Measurements from ENCODE around the gene NOTCH2. TPM values are rescaled to one million over a fixed set of nuclear protein-coding genes. Genes with fewer than 3 reads are reported as not detected.

NOTCH2 gene
- total RNA-seq, 1 donor from 2014 or later = 112 TPM

DNA sequence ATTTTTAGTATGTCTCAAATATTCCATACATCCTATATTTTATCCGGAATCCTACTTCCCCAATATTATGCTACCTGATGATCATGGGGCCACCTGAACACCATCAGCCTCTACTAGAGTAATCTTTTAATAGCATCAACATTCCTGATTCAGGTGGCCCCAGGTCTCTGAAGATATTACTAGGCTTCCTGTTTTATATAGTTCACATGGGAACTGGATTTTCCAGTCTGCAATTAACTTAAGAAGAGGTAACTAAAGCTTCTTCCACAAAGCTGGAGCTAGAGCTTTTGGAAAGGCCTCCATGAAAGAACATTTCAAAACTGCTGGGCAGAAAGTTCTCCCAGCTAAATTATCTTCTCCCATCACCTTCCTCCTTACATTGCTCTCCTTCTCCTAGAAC lies 100.9 kb downstream of the NOTCH2 start:
- Mint-ChIP-seq H3K4me3 (ENCODE audit: low read depth) (no peak overlapping the region), H3K4me1 (ENCODE audit: low read depth) (no peaks in the 10 kb centered on the region), H3K27ac (no peak overlapping the region), H3K9me3 (ENCODE audit: low read depth) (no peaks in the 10 kb centered on the region), H3K27me3 (no peaks in the 10 kb centered on the region), H3K36me3 (ENCODE audit: insufficient read depth) (peaks cover 33% of the 10 kb centered on the region)
- TF ChIP-seq, protein P1, sequence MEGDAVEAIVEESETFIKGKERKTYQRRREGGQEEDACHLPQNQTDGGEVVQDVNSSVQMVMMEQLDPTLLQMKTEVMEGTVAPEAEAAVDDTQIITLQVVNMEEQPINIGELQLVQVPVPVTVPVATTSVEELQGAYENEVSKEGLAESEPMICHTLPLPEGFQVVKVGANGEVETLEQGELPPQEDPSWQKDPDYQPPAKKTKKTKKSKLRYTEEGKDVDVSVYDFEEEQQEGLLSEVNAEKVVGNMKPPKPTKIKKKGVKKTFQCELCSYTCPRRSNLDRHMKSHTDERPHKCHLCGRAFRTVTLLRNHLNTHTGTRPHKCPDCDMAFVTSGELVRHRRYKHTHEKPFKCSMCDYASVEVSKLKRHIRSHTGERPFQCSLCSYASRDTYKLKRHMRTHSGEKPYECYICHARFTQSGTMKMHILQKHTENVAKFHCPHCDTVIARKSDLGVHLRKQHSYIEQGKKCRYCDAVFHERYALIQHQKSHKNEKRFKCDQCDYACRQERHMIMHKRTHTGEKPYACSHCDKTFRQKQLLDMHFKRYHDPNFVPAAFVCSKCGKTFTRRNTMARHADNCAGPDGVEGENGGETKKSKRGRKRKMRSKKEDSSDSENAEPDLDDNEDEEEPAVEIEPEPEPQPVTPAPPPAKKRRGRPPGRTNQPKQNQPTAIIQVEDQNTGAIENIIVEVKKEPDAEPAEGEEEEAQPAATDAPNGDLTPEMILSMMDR (IDR thresholded peaks at IDR 0.05; ENCODE audit: unreplicated experiment) = no peak
- no peak for DNase-seq (ENCODE audit: low spot score, unreplicated experiment)

GRCh38 chr1:119968068-119968492 lies 101.4 kb downstream of the NOTCH2 start:
- DNase-seq (ENCODE audit: low spot score, unreplicated experiment) = peak; percentile 45
- no peak overlapping the region for H3K4me3 Mint-ChIP-seq (ENCODE audit: low read depth)
- TF ChIP-seq, protein P1 (IDR thresholded peaks at IDR 0.05; ENCODE audit: unreplicated experiment) = peak; percentile 73
- H3K36me3 Mint-ChIP-seq (ENCODE audit: insufficient read depth) = peaks cover 33% of the 10 kb centered on the region
- H3K9me3 Mint-ChIP-seq (ENCODE audit: low read depth) = no peaks in the 10 kb centered on the region
- no peaks in the 10 kb centered on the region for H3K4me1 Mint-ChIP-seq (ENCODE audit: low read depth)
- H3K27ac Mint-ChIP-seq = peak overlapping the region; percentile 78
- H3K27me3 Mint-ChIP-seq = no peaks in the 10 kb centered on the region

DNA sequence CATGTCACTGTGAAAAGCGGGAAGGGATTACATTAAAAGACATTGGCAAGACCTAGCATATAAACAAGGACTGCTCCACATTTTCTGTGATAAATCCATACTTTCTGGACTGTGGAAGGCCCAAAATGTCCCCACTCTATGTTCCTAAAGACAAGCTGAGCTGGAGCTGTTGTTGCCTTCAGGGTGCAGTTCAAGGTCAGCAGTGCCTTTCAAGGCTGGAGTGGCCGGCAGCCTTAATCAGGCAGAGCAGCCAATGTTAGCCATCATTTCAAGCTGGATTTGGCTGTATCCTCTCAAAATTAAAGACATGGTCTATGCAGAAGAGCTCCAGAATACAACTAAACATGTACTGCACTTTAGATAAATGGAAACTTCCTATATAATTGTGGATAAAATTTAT lies 102.8 kb downstream of the NOTCH2 start:
- TF ChIP-seq, protein P1 (IDR thresholded peaks at IDR 0.05; ENCODE audit: unreplicated experiment) = no peak
- Mint-ChIP-seq H3K4me3 (ENCODE audit: low read depth) (no peak overlapping the region), H3K27me3 (no peaks in the 10 kb centered on the region), H3K36me3 (ENCODE audit: insufficient read depth) (peaks cover 39% of the 10 kb centered on the region), H3K27ac (no peak overlapping the region), H3K4me1 (ENCODE audit: low read depth) (peaks cover 13% of the 10 kb centered on the region), H3K9me3 (ENCODE audit: low read depth) (no peaks in the 10 kb centered on the region)
- no peak for DNase-seq (ENCODE audit: low spot score, unreplicated experiment)

DNA sequence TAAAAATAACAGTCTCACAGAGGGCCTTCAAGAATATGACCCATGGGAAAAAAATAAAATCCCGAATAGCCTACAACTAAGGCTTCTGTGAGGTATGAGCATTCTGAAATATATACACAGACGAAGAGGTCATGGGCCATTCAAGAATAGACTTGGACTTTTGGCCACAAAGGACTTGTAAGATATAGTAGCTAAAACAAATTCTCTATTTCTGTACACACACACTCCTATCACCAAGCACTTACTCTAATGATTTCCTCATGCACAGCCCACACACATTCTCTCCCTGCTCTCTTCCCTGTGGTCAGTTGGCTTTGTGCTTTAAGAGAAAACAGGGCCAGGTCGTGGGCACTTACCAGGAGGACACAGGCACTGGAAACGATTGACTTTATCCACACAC lies 103.4 kb downstream of the NOTCH2 start:
- peaks cover 14% of the 10 kb centered on the region for H3K4me1 Mint-ChIP-seq (ENCODE audit: low read depth)
- H3K4me3 Mint-ChIP-seq (ENCODE audit: low read depth) = no peak overlapping the region
- H3K27ac Mint-ChIP-seq = no peak overlapping the region
- TF ChIP-seq, protein P1 (IDR thresholded peaks at IDR 0.05; ENCODE audit: unreplicated experiment) = no peak
- peaks cover 36% of the 10 kb centered on the region for H3K36me3 Mint-ChIP-seq (ENCODE audit: insufficient read depth)
- H3K9me3 Mint-ChIP-seq (ENCODE audit: low read depth) = no peaks in the 10 kb centered on the region
- no peak for DNase-seq (ENCODE audit: low spot score, unreplicated experiment)
- no peaks in the 10 kb centered on the region for H3K27me3 Mint-ChIP-seq

DNA sequence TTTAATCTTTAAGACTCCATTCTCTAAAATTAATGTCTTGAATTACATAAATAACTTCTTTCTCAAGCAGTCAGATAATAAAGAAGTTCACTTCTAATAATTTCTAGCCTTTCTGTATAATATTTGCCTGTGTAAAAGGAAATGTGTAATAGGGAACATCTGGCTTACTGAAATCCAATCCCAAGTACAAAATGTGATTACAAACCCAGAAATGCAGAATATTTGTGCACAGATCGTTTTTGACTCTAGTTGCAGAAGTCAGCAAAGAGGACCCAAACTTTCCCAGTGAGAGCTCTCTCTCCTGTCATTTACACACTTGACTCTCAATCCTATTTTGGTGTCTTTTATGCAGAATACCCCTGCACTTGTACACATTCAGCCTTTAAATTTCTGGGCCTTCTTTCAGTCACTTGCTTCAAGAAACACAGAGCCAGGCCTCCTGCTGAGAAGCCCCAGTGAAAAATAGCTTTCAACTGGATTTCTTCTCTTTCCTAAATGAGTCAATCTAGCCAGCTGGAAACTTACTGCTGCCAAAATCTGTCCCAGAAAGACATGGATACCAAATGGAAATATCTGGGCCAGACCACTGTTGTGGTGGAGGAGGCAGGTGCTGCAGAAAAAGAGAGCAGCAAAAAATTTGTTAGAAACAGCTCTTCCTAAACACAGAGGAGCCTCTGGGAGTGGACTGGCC lies 104.6 kb downstream of the NOTCH2 start:
- TF ChIP-seq, protein P1 (IDR thresholded peaks at IDR 0.05; ENCODE audit: unreplicated experiment) = no peak
- Mint-ChIP-seq H3K27ac (no peak overlapping the region), H3K4me1 (ENCODE audit: low read depth) (peaks cover 14% of the 10 kb centered on the region), H3K9me3 (ENCODE audit: low read depth) (no peaks in the 10 kb centered on the region), H3K27me3 (no peaks in the 10 kb centered on the region), H3K36me3 (ENCODE audit: insufficient read depth) (peaks cover 31% of the 10 kb centered on the region), H3K4me3 (ENCODE audit: low read depth) (no peak overlapping the region)
- DNase-seq (ENCODE audit: low spot score, unreplicated experiment) = no peak
